Trophoblast cell (in vitro differentiated cells and primary cell): Measurements from ENCODE around the gene PLCG1.

Source experiments
- DNase-seq, 2 donors: peaks; one replicate each; pipeline ENCODE4 v3.0.0-alpha.2; 2016
- H2AFZ ChIP-seq: 2 replicates; pipeline ENCODE4 v1.6.1; 2013; ENCODE audit warnings: low read length, moderate library complexity, mild to moderate bottlenecking; ENCODE audit not compliant: insufficient read depth, poor library complexity
- H2AK5ac ChIP-seq: 2 replicates; pipeline ENCODE4 v1.6.1; 2013; ENCODE audit warnings: mild to moderate bottlenecking, low read length
- H2BK120ac ChIP-seq: 2 replicates; pipeline ENCODE4 v1.6.1; 2013; ENCODE audit warnings: low read length, mild to moderate bottlenecking, moderate library complexity; ENCODE audit not compliant: insufficient read depth, poor library complexity
- H2BK12ac ChIP-seq: 2 replicates; pipeline ENCODE4 v1.6.1; 2013; ENCODE audit warnings: mild to moderate bottlenecking, low read length, moderate library complexity
- H2BK5ac ChIP-seq: 2 replicates; pipeline ENCODE4 v1.6.1; 2013; ENCODE audit warnings: low read length, low read depth, moderate library complexity, mild to moderate bottlenecking; ENCODE audit not compliant: poor library complexity
- H3K14ac ChIP-seq: 2 replicates; pipeline ENCODE4 v1.6.1; 2013; ENCODE audit warnings: mild to moderate bottlenecking, low read length
- H3K18ac ChIP-seq: 2 replicates; pipeline ENCODE4 v1.6.1; 2013; ENCODE audit warnings: mild to moderate bottlenecking, low read length
- H3K23ac ChIP-seq: 2 replicates; pipeline ENCODE4 v1.6.1; 2013; ENCODE audit warnings: low read length
- H3K27ac ChIP-seq: 2 replicates; pipeline ENCODE4 v1.5.1; 2013; ENCODE audit warnings: low read depth, mild to moderate bottlenecking, inconsistent platforms, low read length, moderate library complexity
- H3K27me3 ChIP-seq: 2 replicates; pipeline ENCODE4 v1.6.1; 2013; ENCODE audit warnings: inconsistent platforms, mild to moderate bottlenecking, low read length, moderate library complexity; ENCODE audit not compliant: insufficient read depth
- H3K36me3 ChIP-seq, 2 experiments: 1 replicate in 1 of 2; 2 replicates in 1 of 2; pipeline ENCODE4 v1.6.1; 2013; ENCODE audit warnings: low read length in 2 of 2, mild to moderate bottlenecking in 2 of 2, moderate library complexity in 1 of 2; ENCODE audit not compliant: insufficient read depth in 2 of 2, control insufficient read depth in 1 of 2
- H3K4ac ChIP-seq: 2 replicates; pipeline ENCODE4 v1.6.1; 2013; ENCODE audit warnings: low read depth, mild to moderate bottlenecking, low read length, moderate library complexity
- H3K4me1 ChIP-seq, 2 experiments: 1 replicate in 1 of 2; 2 replicates in 1 of 2; pipeline ENCODE4 v1.6.1; 2013; ENCODE audit warnings: low read length in 2 of 2, mild to moderate bottlenecking in 2 of 2, moderate library complexity in 1 of 2; ENCODE audit not compliant: insufficient read depth in 2 of 2, control insufficient read depth in 1 of 2
- H3K4me2 ChIP-seq: 2 replicates; pipeline ENCODE4 v1.6.1; 2013; ENCODE audit warnings: inconsistent platforms, mild to moderate bottlenecking, low read length, moderate library complexity
- H3K4me3 ChIP-seq: 2 replicates; pipeline ENCODE4 v1.5.1; 2013; ENCODE audit warnings: mild to moderate bottlenecking, low read depth, low read length, inconsistent platforms
- H3K79me1 ChIP-seq: one replicate; pipeline ENCODE4 v1.6.1; 2013; ENCODE audit warnings: low read length
- H3K79me2 ChIP-seq: 2 replicates; pipeline ENCODE4 v1.6.1; 2013; ENCODE audit warnings: low read length, mild to moderate bottlenecking; ENCODE audit not compliant: control insufficient read depth, insufficient read depth, poor library complexity
- H3K9ac ChIP-seq: 2 replicates; pipeline ENCODE4 v1.6.1; 2013; ENCODE audit warnings: mild to moderate bottlenecking, low read length
- H3K9me3 ChIP-seq: 2 replicates; pipeline ENCODE4 v1.6.1; 2013; ENCODE audit warnings: low read depth, mild to moderate bottlenecking, control low read depth, inconsistent platforms, low read length; ENCODE audit not compliant: insufficient read depth
- H4K12ac ChIP-seq: 2 replicates; pipeline ENCODE4 v1.6.1; 2013; ENCODE audit warnings: low read depth, mild to moderate bottlenecking, low read length, moderate library complexity
- H4K8ac ChIP-seq: 2 replicates; pipeline ENCODE4 v1.6.1; 2013; ENCODE audit warnings: low read depth, mild to moderate bottlenecking, low read length, moderate library complexity
- H4K91ac ChIP-seq: one replicate; pipeline ENCODE4 v1.6.1; 2013; ENCODE audit warnings: low read depth, mild to moderate bottlenecking, low read length, moderate library complexity
- WGBS: extraction: QIAGEN DNeasy Blood & Tissue Kit; methylation state at CpG from one replicate; pipeline ENCODE4 v1.1.7; 2013; ENCODE audit warnings: missing lambda C conversion rate; ENCODE audit not compliant: insufficient read length, insufficient coverage; ENCODE audit errors: extremely low coverage; 5-methylcytosine and 5-hydroxymethylcytosine counted together

PLCG1 gene

GRCh38 chr20:41139227-41140093, 2.1 kb downstream of the PLCG1 start:
- H2AFZ ChIP-seq: no peak overlapping the region
- H4K8ac ChIP-seq: no peak overlapping the region
- no peak overlapping the region for H3K27ac ChIP-seq
- H3K36me3 ChIP-seq: peaks cover 6 to 16% of the 10 kb centered on the region in 2 experiments
- H3K9me3 ChIP-seq: peaks cover 2% of the 10 kb centered on the region
- H4K91ac ChIP-seq: no peak overlapping the region
- H3K23ac ChIP-seq: peak overlapping the region; percentile 2
- H3K4me3 ChIP-seq: no peak overlapping the region
- H3K4ac ChIP-seq: peak overlapping the region; percentile 93
- no peak overlapping the region for H2AK5ac ChIP-seq
- H2BK12ac ChIP-seq: no peak overlapping the region
- no peak overlapping the region for H4K12ac ChIP-seq
- H3K4me1 ChIP-seq: peaks cover 18 to 34% of the 10 kb centered on the region in 2 experiments
- H3K18ac ChIP-seq: no peak overlapping the region
- H2BK120ac ChIP-seq: no peak overlapping the region
- WGBS: no CpG with 5 or more reads among the region's 5 CpGs
- H3K79me1 ChIP-seq: peaks cover 20% of the 10 kb centered on the region
- no peak overlapping the region for H2BK5ac ChIP-seq
- no peak for DNase-seq
- H3K14ac ChIP-seq: no peak overlapping the region
- no peaks in the 10 kb centered on the region for H3K27me3 ChIP-seq
- H3K4me2 ChIP-seq: peak overlapping the region; percentile 78
- H3K9ac ChIP-seq: no peak overlapping the region
- peaks cover 55% of the 10 kb centered on the region for H3K79me2 ChIP-seq

- H3K4me3 ChIP-seq: no peak overlapping the region
- H3K9ac ChIP-seq: no peak overlapping the region
- no peak overlapping the region for H2BK5ac ChIP-seq
- no peak overlapping the region for H2BK12ac ChIP-seq
- no peak overlapping the region for H3K23ac ChIP-seq
- peak overlapping the region; percentile 93 for H3K4ac ChIP-seq
- H3K9me3 ChIP-seq: peaks cover 2% of the 10 kb centered on the region
- H3K27ac ChIP-seq: no peak overlapping the region
- no peak overlapping the region for H3K14ac ChIP-seq
- peak overlapping the region; percentile 2 for H3K4me2 ChIP-seq
- no peaks in the 10 kb centered on the region for H3K27me3 ChIP-seq
- peaks cover 20% of the 10 kb centered on the region for H3K79me1 ChIP-seq
- H2AK5ac ChIP-seq: no peak overlapping the region
- H4K91ac ChIP-seq: no peak overlapping the region
- H2AFZ ChIP-seq: no peak overlapping the region
- H2BK120ac ChIP-seq: no peak overlapping the region
- peaks cover 8 to 19% of the 10 kb centered on the region in 2 experiments for H3K36me3 ChIP-seq
- no peak overlapping the region for H3K18ac ChIP-seq
- peak in 1 of 2 donors; percentile 61 for DNase-seq
- H3K79me2 ChIP-seq: peaks cover 57% of the 10 kb centered on the region
- no CpG with 5 or more reads among the region's 10 CpGs for WGBS
- H4K8ac ChIP-seq: no peak overlapping the region
- peaks cover 18 to 34% of the 10 kb centered on the region in 2 experiments for H3K4me1 ChIP-seq
- H4K12ac ChIP-seq: no peak overlapping the region
These were observed 3.1 kb downstream of the PLCG1 start for GRCh38 chr20:41140226-41141133.

- no peak overlapping the region for H2AK5ac ChIP-seq
- peaks cover 2% of the 10 kb centered on the region for H3K9me3 ChIP-seq
- H2BK5ac ChIP-seq: no peak overlapping the region
- no peak overlapping the region for H4K12ac ChIP-seq
- WGBS: no CpG with 5 or more reads among the region's 8 CpGs
- H3K14ac ChIP-seq: no peak overlapping the region
- no peak overlapping the region for H2AFZ ChIP-seq
- H3K23ac ChIP-seq: no peak overlapping the region
- H3K27ac ChIP-seq: no peak overlapping the region
- H3K18ac ChIP-seq: no peak overlapping the region
- DNase-seq: no peak
- peaks cover 14 to 31% of the 10 kb centered on the region in 2 experiments for H3K4me1 ChIP-seq
- no peaks in the 10 kb centered on the region for H3K27me3 ChIP-seq
- H3K79me2 ChIP-seq: peaks cover 63% of the 10 kb centered on the region
- no peak overlapping the region for H2BK12ac ChIP-seq
- no peak overlapping the region for H3K4me2 ChIP-seq
- no peak overlapping the region for H2BK120ac ChIP-seq
- peaks cover 12 to 21% of the 10 kb centered on the region in 2 experiments for H3K36me3 ChIP-seq
- H3K4me3 ChIP-seq: no peak overlapping the region
- peaks cover 20% of the 10 kb centered on the region for H3K79me1 ChIP-seq
- peak overlapping the region; percentile 93 for H3K4ac ChIP-seq
- H3K9ac ChIP-seq: no peak overlapping the region
- no peak overlapping the region for H4K91ac ChIP-seq
- no peak overlapping the region for H4K8ac ChIP-seq
These were observed 3.9 kb downstream of the PLCG1 start for GRCh38 chr20:41141153-41141815.

GRCh38 chr20:41142245-41142644, 4.9 kb downstream of the PLCG1 start:
- H2BK120ac ChIP-seq: no peak overlapping the region
- H3K9me3 ChIP-seq: peaks cover 2% of the 10 kb centered on the region
- H3K14ac ChIP-seq: no peak overlapping the region
- H2BK12ac ChIP-seq: no peak overlapping the region
- H3K79me2 ChIP-seq: peaks cover 58% of the 10 kb centered on the region
- H3K36me3 ChIP-seq: peaks cover 15 to 22% of the 10 kb centered on the region in 2 experiments
- H3K18ac ChIP-seq: no peak overlapping the region
- H3K4ac ChIP-seq: peak overlapping the region; percentile 1
- H3K4me3 ChIP-seq: no peak overlapping the region
- H3K27me3 ChIP-seq: no peaks in the 10 kb centered on the region
- no peak overlapping the region for H3K23ac ChIP-seq
- WGBS: no CpG with 5 or more reads among the region's 4 CpGs
- H4K91ac ChIP-seq: no peak overlapping the region
- no peak overlapping the region for H2BK5ac ChIP-seq
- H3K4me2 ChIP-seq: no peak overlapping the region
- H2AK5ac ChIP-seq: no peak overlapping the region
- H3K79me1 ChIP-seq: peaks cover 13% of the 10 kb centered on the region
- no peak overlapping the region for H2AFZ ChIP-seq
- no peak for DNase-seq
- H4K8ac ChIP-seq: no peak overlapping the region
- H3K27ac ChIP-seq: no peak overlapping the region
- H4K12ac ChIP-seq: no peak overlapping the region
- H3K9ac ChIP-seq: no peak overlapping the region
- H3K4me1 ChIP-seq: peaks cover 15 to 27% of the 10 kb centered on the region in 2 experiments
